ENCODE data around the gene LNX1. TPM values are rescaled to one million over a fixed set of nuclear protein-coding genes. Genes with fewer than 3 reads are reported as not detected.

Gene LNX1
- total RNA-seq, 1 donor from 2014 or later, result not detected

GRCh38 chr4:53576676-53577372 lies 14.5 kb downstream of the LNX1 start:
- ATAC-seq (ENCODE audit: low read depth) (no peak), DNase-seq (no peak)
- Mint-ChIP-seq H3K27ac (no peak overlapping the region), H3K36me3 (ENCODE audit: low read depth) (no peaks in the 10 kb centered on the region), H3K27me3 (no peaks in the 10 kb centered on the region), H3K4me1 (no peaks in the 10 kb centered on the region), H3K9me3 (no peaks in the 10 kb centered on the region), H3K4me3 (no peak overlapping the region)
- intact Hi-C loops (cut with micrococcal nuclease), result no loop called here
- ChIA-PET CTCF (no interaction called here), POLR2A (no interaction called here)
- TF ChIP-seq CTCF (IDR thresholded peaks at IDR 0.05), result no peak

GRCh38 chr4:53576071-53576617 lies 15.1 kb downstream of the LNX1 start:
- Mint-ChIP-seq H3K36me3 (ENCODE audit: low read depth) (no peaks in the 10 kb centered on the region), H3K27ac (no peak overlapping the region), H3K9me3 (no peaks in the 10 kb centered on the region), H3K4me1 (no peaks in the 10 kb centered on the region), H3K27me3 (no peaks in the 10 kb centered on the region), H3K4me3 (no peak overlapping the region)
- POLR2A ChIA-PET, result no interaction called here
- ATAC-seq (ENCODE audit: low read depth), result no peak
- TF ChIP-seq CTCF (IDR thresholded peaks at IDR 0.05), result no peak
- CTCF ChIA-PET, result no interaction called here
- intact Hi-C loops (cut with micrococcal nuclease), result no loop called here
- no peak for DNase-seq

GRCh38 chr4:53575552-53575951 lies 15.7 kb downstream of the LNX1 start:
- intact Hi-C loops (cut with micrococcal nuclease), result no loop called here
- POLR2A ChIA-PET, result no interaction called here
- no peak for DNase-seq
- TF ChIP-seq CTCF (IDR thresholded peaks at IDR 0.05), result no peak
- Mint-ChIP-seq H3K27me3 (no peaks in the 10 kb centered on the region), H3K4me1 (no peaks in the 10 kb centered on the region), H3K4me3 (no peak overlapping the region), H3K9me3 (no peaks in the 10 kb centered on the region), H3K27ac (no peak overlapping the region), H3K36me3 (ENCODE audit: low read depth) (no peaks in the 10 kb centered on the region)
- CTCF ChIA-PET, result no interaction called here
- no peak for ATAC-seq (ENCODE audit: low read depth)

- no peaks in the 10 kb centered on the region for H3K4me1 Mint-ChIP-seq
- no peak overlapping the region for H3K4me3 Mint-ChIP-seq
- ATAC-seq (ENCODE audit: low read depth) (no peak), DNase-seq (no peak)
- H3K36me3 Mint-ChIP-seq (ENCODE audit: low read depth), result no peaks in the 10 kb centered on the region
- H3K27me3 Mint-ChIP-seq, result no peaks in the 10 kb centered on the region
- H3K9me3 Mint-ChIP-seq, result no peaks in the 10 kb centered on the region
- ChIA-PET CTCF (no interaction called here), POLR2A (no interaction called here)
- intact Hi-C loops (cut with micrococcal nuclease), result no loop called here
- no peak overlapping the region for H3K27ac Mint-ChIP-seq
- TF ChIP-seq CTCF (IDR thresholded peaks at IDR 0.05), result no peak
Observed at GRCh38 chr4:53574528-53574927, 16.8 kb downstream of the LNX1 start.

- CTCF ChIA-PET, result no interaction called here
- no peaks in the 10 kb centered on the region for H3K4me1 Mint-ChIP-seq
- DNase-seq, result no peak
- intact Hi-C loops (cut with micrococcal nuclease), result no loop called here
- no peaks in the 10 kb centered on the region for H3K27me3 Mint-ChIP-seq
- H3K36me3 Mint-ChIP-seq (ENCODE audit: low read depth), result no peaks in the 10 kb centered on the region
- POLR2A ChIA-PET, result no interaction called here
- H3K4me3 Mint-ChIP-seq, result no peak overlapping the region
- TF ChIP-seq CTCF (IDR thresholded peaks at IDR 0.05), result no peak
- H3K9me3 Mint-ChIP-seq, result no peaks in the 10 kb centered on the region
- no peak for ATAC-seq (ENCODE audit: low read depth)
- no peak overlapping the region for H3K27ac Mint-ChIP-seq
Observed at GRCh38 chr4:53573696-53574095, 17.6 kb downstream of the LNX1 start.
